Tibial nerve (tissue), 4 donors: ENCODE measurements around the gene SNED1.

Experiments
- EP300 ChIP-seq, 2 donors: sonication (generic); formaldehyde crosslinking; IDR thresholded peaks; one replicate each; pipeline ENCODE4 v1.6.1; 2017; ENCODE audit warnings: antibody characterized with exemption in 2 of 2, mild to moderate bottlenecking in 1 of 2
- POLR2A ChIP-seq, 2 donors: fragments of 450-650 bp; IDR thresholded peaks; one replicate each; pipeline ENCODE4 v1.6.1; 2017; ENCODE audit warnings: antibody characterized with exemption in 2 of 2, mild to moderate bottlenecking in 2 of 2, moderate library complexity in 2 of 2
- TF ChIP-seq, protein P1 (sequence below), 5 experiments: fragments of 200-600 bp in 3 of 5; fragments of 450-650 bp in 2 of 5; sonication (generic) in 3 of 5; IDR thresholded peaks; one replicate each; pipeline ENCODE4 v1.5.1; 2016 to 2019; ENCODE audit warnings: antibody characterized with exemption in 5 of 5, mild to moderate bottlenecking in 3 of 5, moderate library complexity in 2 of 5

DNA sequence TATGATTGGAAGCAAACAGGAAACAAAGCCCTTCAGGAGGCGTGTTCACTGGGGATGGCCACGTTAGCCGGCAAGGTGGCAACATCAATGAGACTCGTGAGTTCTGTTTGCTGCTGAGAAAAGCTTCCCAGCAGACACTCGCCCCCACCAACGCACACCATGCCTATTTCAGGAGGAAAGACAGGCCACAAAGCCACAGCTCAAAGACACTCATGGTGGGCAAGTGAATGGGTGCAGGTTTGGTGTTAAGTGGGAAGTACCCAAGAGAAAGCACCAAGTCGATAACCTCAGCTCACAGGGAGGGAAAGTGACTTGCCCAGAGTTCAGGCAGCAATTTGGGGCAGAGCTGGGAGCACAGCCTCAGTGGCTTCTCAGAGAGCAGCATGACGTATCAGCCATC lies 114.2 kb downstream of the SNED1 start:
- TF ChIP-seq, protein P1, sequence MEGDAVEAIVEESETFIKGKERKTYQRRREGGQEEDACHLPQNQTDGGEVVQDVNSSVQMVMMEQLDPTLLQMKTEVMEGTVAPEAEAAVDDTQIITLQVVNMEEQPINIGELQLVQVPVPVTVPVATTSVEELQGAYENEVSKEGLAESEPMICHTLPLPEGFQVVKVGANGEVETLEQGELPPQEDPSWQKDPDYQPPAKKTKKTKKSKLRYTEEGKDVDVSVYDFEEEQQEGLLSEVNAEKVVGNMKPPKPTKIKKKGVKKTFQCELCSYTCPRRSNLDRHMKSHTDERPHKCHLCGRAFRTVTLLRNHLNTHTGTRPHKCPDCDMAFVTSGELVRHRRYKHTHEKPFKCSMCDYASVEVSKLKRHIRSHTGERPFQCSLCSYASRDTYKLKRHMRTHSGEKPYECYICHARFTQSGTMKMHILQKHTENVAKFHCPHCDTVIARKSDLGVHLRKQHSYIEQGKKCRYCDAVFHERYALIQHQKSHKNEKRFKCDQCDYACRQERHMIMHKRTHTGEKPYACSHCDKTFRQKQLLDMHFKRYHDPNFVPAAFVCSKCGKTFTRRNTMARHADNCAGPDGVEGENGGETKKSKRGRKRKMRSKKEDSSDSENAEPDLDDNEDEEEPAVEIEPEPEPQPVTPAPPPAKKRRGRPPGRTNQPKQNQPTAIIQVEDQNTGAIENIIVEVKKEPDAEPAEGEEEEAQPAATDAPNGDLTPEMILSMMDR (IDR thresholded peaks at IDR 0.05) = no peak
- TF ChIP-seq EP300 (IDR thresholded peaks at IDR 0.05) = no peak
- no peak for TF ChIP-seq POLR2A (IDR thresholded peaks at IDR 0.05)
